Progenitor cell of endocrine pancreas (in vitro differentiated cells): ENCODE measurements around the gene GABRR1. TPM values are rescaled to one million over a fixed set of nuclear protein-coding genes. Genes with fewer than 3 reads are reported as not detected.

ENCODE experiments used
- DNase-seq: peaks from one replicate; pipeline ENCODE4 v3.0.0; 2021; ENCODE audit warnings: low spot score; ENCODE audit not compliant: unreplicated experiment
- H3K27ac Mint-ChIP-seq: 2 replicates; pipeline ENCODE4 v1.8.0; 2021; ENCODE audit warnings: mild to moderate bottlenecking, moderate library complexity, mixed read lengths
- H3K27me3 Mint-ChIP-seq: 2 replicates; pipeline ENCODE4 v1.8.0; 2021; ENCODE audit warnings: mixed read lengths
- H3K36me3 Mint-ChIP-seq: 2 replicates; pipeline ENCODE4 v1.8.0; 2022; ENCODE audit warnings: mixed read lengths; ENCODE audit not compliant: insufficient read depth
- H3K4me1 Mint-ChIP-seq: 2 replicates; pipeline ENCODE4 v1.8.0; 2021; ENCODE audit warnings: low read depth, mixed read lengths
- H3K4me3 Mint-ChIP-seq: 2 replicates; pipeline ENCODE4 v1.8.0; 2021; ENCODE audit warnings: low read depth, mild to moderate bottlenecking, moderate library complexity, mixed read lengths
- H3K9me3 Mint-ChIP-seq: 2 replicates; pipeline ENCODE4 v1.8.0; 2021; ENCODE audit warnings: low read depth, mixed read lengths
- CTCF ChIP-seq: fragments of 200-600 bp; sonication (generic); IDR thresholded peaks from one replicate; pipeline ENCODE4 v1.5.0; 2021; ENCODE audit warnings: antibody characterized with exemption, mild to moderate bottlenecking; ENCODE audit not compliant: unreplicated experiment
- total RNA-seq: library from RNA; stranded (reverse); gene quantifications from 2 replicates; pipeline ENCODE4 v1.2.1, GENCODE V29; 2021

Gene GABRR1
- total RNA-seq, 1 donor from 2014 or later: not detected

DNA sequence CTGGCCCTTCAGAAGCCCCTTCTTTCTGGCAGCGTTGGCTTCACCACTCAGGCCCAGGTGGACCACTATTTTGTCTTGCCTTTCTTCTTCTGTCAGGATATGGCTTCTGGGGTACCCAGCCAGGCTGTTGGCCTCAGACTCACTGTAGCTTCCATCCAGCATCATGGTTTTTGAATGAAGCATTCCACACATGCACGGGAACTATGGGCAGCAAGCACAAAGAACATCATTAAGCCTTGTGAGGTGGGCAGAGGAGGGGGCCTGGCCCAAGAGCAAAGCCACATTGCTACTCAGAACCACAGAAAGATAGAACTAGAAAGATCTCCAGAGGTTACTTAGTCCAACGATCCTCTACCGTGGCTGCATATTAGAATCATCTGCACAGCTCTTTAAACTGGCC, 40.6 kb upstream of the GABRR1 start:
- H3K27me3 Mint-ChIP-seq: no peaks in the 10 kb centered on the region
- H3K4me1 Mint-ChIP-seq: peaks cover 7% of the 10 kb centered on the region
- DNase-seq: no peak
- TF ChIP-seq CTCF: no peak
- H3K36me3 Mint-ChIP-seq: no peaks in the 10 kb centered on the region
- H3K9me3 Mint-ChIP-seq: no peaks in the 10 kb centered on the region
- H3K27ac Mint-ChIP-seq: no peak overlapping the region
- no peak overlapping the region for H3K4me3 Mint-ChIP-seq

DNA sequence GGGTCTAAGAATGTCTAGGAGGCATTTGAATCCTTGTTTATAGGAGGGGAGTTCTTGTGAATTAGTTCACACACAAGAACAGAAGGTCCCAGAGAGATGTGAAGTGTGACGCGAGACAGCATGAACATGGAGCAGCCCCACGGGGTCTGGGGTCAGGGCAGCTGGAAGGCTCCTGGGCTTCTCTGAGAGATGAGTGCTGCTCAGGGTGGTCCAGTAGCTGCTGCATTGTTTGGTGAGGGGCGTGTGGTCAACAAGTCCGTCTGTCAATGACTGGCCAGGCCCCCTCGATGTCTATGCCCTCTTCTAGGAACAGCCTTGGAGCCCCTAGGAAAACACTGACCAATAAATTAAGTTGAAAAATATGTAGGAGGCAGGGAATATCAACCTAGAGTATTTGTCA, 40.2 kb upstream of the GABRR1 start:
- H3K4me3 Mint-ChIP-seq: no peak overlapping the region
- no peak for TF ChIP-seq CTCF
- H3K27me3 Mint-ChIP-seq: no peaks in the 10 kb centered on the region
- H3K36me3 Mint-ChIP-seq: no peaks in the 10 kb centered on the region
- DNase-seq: no peak
- H3K27ac Mint-ChIP-seq: no peak overlapping the region
- H3K9me3 Mint-ChIP-seq: no peaks in the 10 kb centered on the region
- peaks cover 7% of the 10 kb centered on the region for H3K4me1 Mint-ChIP-seq

GRCh38 chr6:89255417-89255816, 38.3 kb upstream of the GABRR1 start:
- H3K27ac Mint-ChIP-seq: no peak overlapping the region
- no peak for DNase-seq
- TF ChIP-seq CTCF: no peak

DNA sequence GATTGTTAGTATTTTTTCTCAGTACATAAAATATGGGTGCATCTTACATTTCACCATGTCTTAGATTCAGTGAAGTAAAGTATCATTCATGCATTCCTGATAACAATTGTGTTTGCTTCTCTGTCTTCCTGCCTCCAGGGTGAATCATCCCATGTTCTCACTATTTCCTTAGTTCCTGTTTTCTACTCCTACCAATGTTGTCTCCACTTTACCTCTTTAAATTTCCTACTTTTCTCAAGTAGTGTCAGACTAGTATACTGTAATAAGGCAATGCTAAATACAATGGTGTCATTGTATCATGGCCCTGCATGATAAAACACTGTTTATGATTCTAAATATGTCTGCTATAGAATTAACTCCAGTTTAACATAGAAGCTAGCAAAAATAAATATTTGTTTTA, 37.4 kb upstream of the GABRR1 start:
- no peaks in the 10 kb centered on the region for H3K4me1 Mint-ChIP-seq
- no peak overlapping the region for H3K4me3 Mint-ChIP-seq
- no peak for DNase-seq
- no peak for TF ChIP-seq CTCF
- H3K27ac Mint-ChIP-seq: no peak overlapping the region
- H3K36me3 Mint-ChIP-seq: no peaks in the 10 kb centered on the region
- no peaks in the 10 kb centered on the region for H3K27me3 Mint-ChIP-seq
- H3K9me3 Mint-ChIP-seq: no peaks in the 10 kb centered on the region

More at GRCh38 chr6:89255417-89255816, 38.3 kb upstream of the GABRR1 start:
- Mint-ChIP-seq H3K9me3 (no peaks in the 10 kb centered on the region), H3K36me3 (no peaks in the 10 kb centered on the region), H3K4me3 (no peak overlapping the region), H3K4me1 (no peaks in the 10 kb centered on the region), H3K27me3 (no peaks in the 10 kb centered on the region)

GRCh38 chr6:89252907-89253306, 35.7 kb upstream of the GABRR1 start:
- Mint-ChIP-seq H3K4me3 (no peak overlapping the region), H3K36me3 (no peaks in the 10 kb centered on the region), H3K9me3 (no peaks in the 10 kb centered on the region), H3K27me3 (no peaks in the 10 kb centered on the region), H3K27ac (no peak overlapping the region), H3K4me1 (no peaks in the 10 kb centered on the region)
- TF ChIP-seq CTCF: no peak
- DNase-seq: no peak

DNA sequence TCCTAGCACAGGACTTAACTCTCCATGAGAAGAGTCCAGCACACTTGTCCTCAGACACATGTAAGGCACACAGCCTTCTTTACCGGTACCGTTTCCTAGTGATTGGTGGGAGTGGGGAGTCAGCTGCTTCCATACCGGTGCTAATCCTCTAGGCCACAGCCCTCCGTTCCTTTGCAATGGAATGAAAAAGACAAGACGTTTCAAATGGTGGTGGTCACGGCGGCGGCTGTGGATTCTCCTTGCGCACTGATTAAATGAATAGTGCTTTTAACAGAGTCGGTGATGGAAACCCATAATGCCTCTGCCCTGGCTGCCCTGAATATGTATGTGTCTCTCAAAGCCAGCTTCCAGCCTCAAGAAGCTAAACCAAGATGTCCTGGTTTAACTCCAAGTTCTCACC, 34.8 kb upstream of the GABRR1 start:
- Mint-ChIP-seq H3K4me1 (no peaks in the 10 kb centered on the region), H3K36me3 (no peaks in the 10 kb centered on the region), H3K4me3 (no peak overlapping the region), H3K9me3 (no peaks in the 10 kb centered on the region), H3K27ac (no peak overlapping the region), H3K27me3 (no peaks in the 10 kb centered on the region)
- no peak for TF ChIP-seq CTCF
- no peak for DNase-seq
